Right lobe of liver (tissue), 6 donors: ENCODE results near the gene LAMC1. TPM values are rescaled to one million over a fixed set of nuclear protein-coding genes. Genes with fewer than 3 reads are reported as not detected.

ENCODE experiments used
- ATAC-seq, 4 donors: fragments of 200-7000 bp; cut with Tn5 transposase; one replicate each; pipeline ENCODE4 v1.9.1; 2020; ENCODE audit warnings: mild to moderate bottlenecking in 4 of 4, moderate library complexity in 4 of 4
- DNase-seq, 3 donors: peaks; one replicate each; pipeline ENCODE4 v3.0.0-alpha.2; 2020
- H3K27ac ChIP-seq, 3 donors: fragments of 200-600 bp; one replicate each; pipeline ENCODE4 v1.8.0; 2022
- H3K27me3 ChIP-seq, 2 donors: fragments of 200-600 bp; one replicate each; pipeline ENCODE4 v1.8.0; 2022
- H3K36me3 ChIP-seq, 4 donors: fragments of 200-600 bp; sonication (generic) in 1 of 4; one replicate each; pipeline versions ENCODE4 v1.5.1 to v1.8.0; 2017 to 2022; ENCODE audit warnings: control low read depth in 1 of 4
- H3K4me1 ChIP-seq, 4 donors: fragments of 200-600 bp; sonication (generic) in 1 of 4; one replicate each; pipeline versions ENCODE4 v1.5.1 to v1.8.0; 2017 to 2022; ENCODE audit warnings: control low read depth in 1 of 4
- H3K4me3 ChIP-seq, 3 donors: fragments of 200-600 bp; one replicate each; pipeline ENCODE4 v1.8.0; 2022
- H3K9me3 ChIP-seq, 4 donors: fragments of 200-600 bp; sonication (generic) in 1 of 4; one replicate each; pipeline versions ENCODE4 v1.5.1 to v1.8.0; 2017 to 2022; ENCODE audit warnings: control low read depth in 1 of 4
- CTCF ChIP-seq, 4 donors: fragments of 200-600 bp in 3 of 4; fragments of 450-650 bp in 1 of 4; IDR thresholded peaks; one replicate each; pipeline versions ENCODE4 v1.5.1 to v1.8.0; 2016 to 2022; ENCODE audit warnings: antibody characterized with exemption in 4 of 4, mild to moderate bottlenecking in 2 of 4
- POLR2A ChIP-seq: fragments of 450-650 bp; IDR thresholded peaks from one replicate; pipeline ENCODE4 v1.6.1; 2017; ENCODE audit warnings: antibody characterized with exemption, mild to moderate bottlenecking
- WGBS: methylation state at CpG from one replicate; pipeline ENCODE4 v1.1.6; 2018; ENCODE audit warnings: low coverage, low lambda C conversion rate; ENCODE audit not compliant: insufficient coverage; ENCODE audit errors: missing lambda C conversion rate; 5-methylcytosine and 5-hydroxymethylcytosine counted together
- intact Hi-C, 2 donors: fragments of 100-400 bp; cut with DNase I; formaldehyde crosslinking; loops; one replicate each; pipeline versions ENCODE4 v1.11.2 to v1.14.1; 2022
- total RNA-seq, 6 experiments: library from RNA; depleted of rRNA in 2 of 6; stranded (reverse); fragments of >200 nt in 2 of 6; fragmentation: NEBNext Ultra II Directional in 3 of 6; extraction: Animal tissue kit (Norgen Biotek cat#: 25700) in 3 of 6; gene quantifications; one replicate each; pipeline versions ENCODE4 v1.1.0 to v1.2.4, GENCODE V29; 2016 to 2023
- donor health status: DM: no; HTN: yes; CAD: no.
- donor health status: DM: no; HTN: no; CAD: no.
- donor health status: DM: no; HTN: no; CAD: no.
- donor health status: DM: no; HTN: yes; CAD: no.
- donor health status: DM: no; HTN: yes; CAD: no.

LAMC1 gene
- total RNA-seq, 6 experiments from 2014 or later = 18.5 to 53.2 (median 28.0) TPM

GRCh38 chr1:183175631-183176030 lies 152.4 kb downstream of the LAMC1 start:
- WGBS = 83% methylated on average over 1 of the region's 1 CpG
- no peak for ATAC-seq

GRCh38 chr1:183178545-183178944 lies 155.3 kb downstream of the LAMC1 start:
- Histone ChIP-seq H3K36me3 (no peaks in the 10 kb centered on the region), H3K9me3 (no peaks in the 10 kb centered on the region), H3K27ac (no peak overlapping the region), H3K27me3 (no peaks in the 10 kb centered on the region), H3K4me3 (no peak overlapping the region), H3K4me1 (no peaks in the 10 kb centered on the region)
- TF ChIP-seq CTCF (IDR thresholded peaks at IDR 0.05) (no peak), POLR2A (no peak)
- 61% methylated on average over 7 of the region's 7 CpGs for WGBS
- intact Hi-C loops = no loop called here
- DNase-seq = no peak
- ATAC-seq = no peak

More at GRCh38 chr1:183175631-183176030, 152.4 kb downstream of the LAMC1 start:
- no peaks in the 10 kb centered on the region for H3K4me1 ChIP-seq
- no peaks in the 10 kb centered on the region for H3K36me3 ChIP-seq
- no peak overlapping the region for H3K27ac ChIP-seq
- intact Hi-C loops = no loop called here
- no peak for DNase-seq
- TF ChIP-seq CTCF (IDR thresholded peaks at IDR 0.05) = no peak
- no peak for TF ChIP-seq POLR2A
- no peaks in the 10 kb centered on the region for H3K27me3 ChIP-seq
- no peak overlapping the region for H3K4me3 ChIP-seq
- H3K9me3 ChIP-seq = no peaks in the 10 kb centered on the region

GRCh38 chr1:183179033-183179432 lies 155.8 kb downstream of the LAMC1 start:
- H3K4me3 ChIP-seq = no peak overlapping the region
- H3K9me3 ChIP-seq = no peaks in the 10 kb centered on the region
- DNase-seq (no peak), ATAC-seq (no peak)
- TF ChIP-seq CTCF (IDR thresholded peaks at IDR 0.05) (no peak), POLR2A (no peak)
- no peaks in the 10 kb centered on the region for H3K36me3 ChIP-seq
- 82% methylated on average over 2 of the region's 2 CpGs for WGBS
- intact Hi-C loops = no loop called here
- no peaks in the 10 kb centered on the region for H3K4me1 ChIP-seq
- no peaks in the 10 kb centered on the region for H3K27me3 ChIP-seq
- no peak overlapping the region for H3K27ac ChIP-seq

- no peaks in the 10 kb centered on the region for H3K4me1 ChIP-seq
- H3K9me3 ChIP-seq = no peaks in the 10 kb centered on the region
- intact Hi-C loops = no loop called here
- H3K27ac ChIP-seq = no peak overlapping the region
- no peak for DNase-seq
- H3K27me3 ChIP-seq = no peaks in the 10 kb centered on the region
- TF ChIP-seq POLR2A (no peak), CTCF (IDR thresholded peaks at IDR 0.05) (no peak)
- no peaks in the 10 kb centered on the region for H3K36me3 ChIP-seq
- H3K4me3 ChIP-seq = no peak overlapping the region
- 21% methylated on average over 3 of the region's 3 CpGs for WGBS
- ATAC-seq = peak in 2 of 4 donors; percentile 26 to 45
Measured at GRCh38 chr1:183180218-183180617, 157.0 kb downstream of the LAMC1 start.

- TF ChIP-seq POLR2A (no peak), CTCF (IDR thresholded peaks at IDR 0.05) (no peak)
- H3K4me1 ChIP-seq = no peaks in the 10 kb centered on the region
- no peak overlapping the region for H3K27ac ChIP-seq
- ATAC-seq = peak in 3 of 4 donors; percentile 26 to 66 (median 36)
- H3K27me3 ChIP-seq = no peaks in the 10 kb centered on the region
- intact Hi-C loops = no loop called here
- no peak overlapping the region for H3K4me3 ChIP-seq
- 50% methylated on average over 3 of the region's 3 CpGs for WGBS
- no peaks in the 10 kb centered on the region for H3K9me3 ChIP-seq
- no peaks in the 10 kb centered on the region for H3K36me3 ChIP-seq
- no peak for DNase-seq
Measured at GRCh38 chr1:183180634-183181056, 157.4 kb downstream of the LAMC1 start.
